ES-I3 (cell line): Measurements from ENCODE around the gene SV2C.
A peak's percentile ranks its signal among the peaks of the same experiment; 100 is the strongest.

ENCODE experiments used
- H3K36me3 ChIP-seq: 2 replicates; pipeline ENCODE4 v1.6.1; 2013; ENCODE audit warnings: mild to moderate bottlenecking, low read length, control low read depth, moderate library complexity; ENCODE audit not compliant: insufficient read depth
- H3K4me1 ChIP-seq: 2 replicates; pipeline ENCODE4 v1.6.1; 2013; ENCODE audit warnings: mild to moderate bottlenecking, control low read depth, low read length; ENCODE audit not compliant: insufficient read depth
- H3K9ac ChIP-seq: 2 replicates; pipeline ENCODE4 v1.6.1; 2013; ENCODE audit warnings: low read depth, mild to moderate bottlenecking, low read length, moderate library complexity
- H3K9me3 ChIP-seq: 2 replicates; pipeline ENCODE4 v1.6.1; 2013; ENCODE audit warnings: mild to moderate bottlenecking, low read length, moderate library complexity; ENCODE audit not compliant: control insufficient read depth, insufficient read depth

Gene SV2C

DNA sequence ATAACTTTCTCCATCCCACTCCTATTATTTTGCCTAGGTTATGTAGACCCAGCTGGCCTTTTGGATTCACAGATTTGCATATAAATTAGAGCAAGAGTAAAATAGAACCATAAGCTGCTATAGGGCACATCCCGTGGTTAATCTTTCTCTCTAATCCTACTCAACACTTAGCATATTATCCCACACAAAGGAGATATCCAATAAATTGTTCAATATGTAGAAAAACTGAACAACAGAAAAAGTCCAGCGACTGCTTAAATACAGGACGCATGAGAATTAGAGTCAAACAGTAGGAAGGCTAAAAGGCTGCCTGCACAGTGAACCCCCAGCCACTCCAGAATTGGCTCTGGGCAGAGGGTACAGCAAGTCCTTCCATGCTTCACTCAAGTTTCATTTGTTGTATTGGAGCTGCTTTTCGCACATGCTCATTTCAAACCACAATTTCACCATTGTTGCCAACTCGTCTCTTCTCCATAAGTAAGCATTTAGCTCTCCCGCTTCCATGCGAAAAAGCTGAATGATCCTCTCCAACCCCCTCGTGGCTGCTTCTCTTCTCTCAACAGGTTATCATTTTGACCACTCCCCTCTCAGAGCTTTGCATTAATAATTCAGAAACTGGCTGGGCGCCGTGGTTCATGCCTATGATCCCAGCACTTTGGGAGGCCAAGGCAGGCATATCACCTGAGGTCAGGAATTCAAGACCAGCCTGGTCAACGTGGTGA is 305.8 kb downstream of the SV2C start:
- Histone ChIP-seq H3K36me3 (no peaks in the 10 kb centered on the region), H3K4me1 (peaks cover 14% of the 10 kb centered on the region; the same call in 1 of the 2 replicates), H3K9ac (no peak overlapping the region), H3K9me3 (no peaks in the 10 kb centered on the region)

DNA sequence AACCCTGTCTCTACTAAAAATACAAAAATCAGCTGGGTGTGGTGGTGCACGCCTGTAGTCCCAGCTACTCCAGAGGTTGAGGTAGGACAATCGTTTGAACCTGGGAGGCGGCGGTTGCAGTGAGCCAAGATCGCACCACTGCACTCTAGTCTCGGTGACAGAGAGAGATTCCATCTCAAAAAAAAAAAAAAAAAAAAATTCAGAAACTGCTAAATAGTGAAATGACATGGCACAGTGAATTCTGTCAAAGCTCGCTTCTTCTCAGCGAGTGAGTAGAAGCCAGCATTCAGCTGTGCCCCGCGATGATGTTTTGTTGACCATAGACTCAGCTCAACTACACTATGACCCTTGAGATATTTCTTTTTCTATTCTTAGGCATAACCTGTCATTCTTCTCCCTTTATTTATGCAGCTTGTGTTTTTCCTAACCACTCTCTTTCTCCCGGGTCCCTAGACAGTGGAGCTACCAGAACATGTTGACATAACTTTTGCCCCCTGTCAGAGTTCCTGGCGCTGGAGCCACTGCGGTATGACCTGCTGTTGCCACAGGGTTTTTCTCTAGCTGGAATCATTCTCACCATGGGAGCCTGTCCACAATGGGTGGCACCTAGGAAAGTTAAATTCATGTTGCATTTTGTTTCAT is 306.5 kb downstream of the SV2C start:
- no peaks in the 10 kb centered on the region for H3K36me3 ChIP-seq
- no peak overlapping the region for H3K9ac ChIP-seq
- no peaks in the 10 kb centered on the region for H3K9me3 ChIP-seq
- H3K4me1 ChIP-seq = peaks cover 14% of the 10 kb centered on the region; the same call in 1 of the 2 replicates

DNA sequence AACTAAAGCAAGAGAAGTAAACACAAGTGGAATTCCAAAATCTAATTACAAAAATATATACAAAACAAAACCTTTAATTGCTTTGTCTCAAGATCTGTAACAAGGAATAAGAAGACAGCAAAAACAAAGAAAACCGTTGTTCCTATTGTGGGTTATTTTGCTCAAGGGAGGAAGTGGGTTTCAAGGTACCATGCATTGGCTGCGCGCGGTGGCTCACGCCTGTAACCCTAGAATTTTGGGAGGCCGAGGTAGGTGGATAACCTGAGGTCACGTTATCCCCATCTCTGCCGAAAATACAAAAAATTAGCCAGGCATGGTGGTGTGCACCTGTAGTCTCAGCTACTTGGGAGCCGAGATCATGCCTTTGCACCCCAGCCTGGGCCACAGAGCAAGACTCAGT is 307.8 kb downstream of the SV2C start:
- Histone ChIP-seq H3K4me1 (peaks cover 14% of the 10 kb centered on the region; the same call in 1 of the 2 replicates), H3K36me3 (no peaks in the 10 kb centered on the region), H3K9ac (no peak overlapping the region), H3K9me3 (no peaks in the 10 kb centered on the region)

DNA sequence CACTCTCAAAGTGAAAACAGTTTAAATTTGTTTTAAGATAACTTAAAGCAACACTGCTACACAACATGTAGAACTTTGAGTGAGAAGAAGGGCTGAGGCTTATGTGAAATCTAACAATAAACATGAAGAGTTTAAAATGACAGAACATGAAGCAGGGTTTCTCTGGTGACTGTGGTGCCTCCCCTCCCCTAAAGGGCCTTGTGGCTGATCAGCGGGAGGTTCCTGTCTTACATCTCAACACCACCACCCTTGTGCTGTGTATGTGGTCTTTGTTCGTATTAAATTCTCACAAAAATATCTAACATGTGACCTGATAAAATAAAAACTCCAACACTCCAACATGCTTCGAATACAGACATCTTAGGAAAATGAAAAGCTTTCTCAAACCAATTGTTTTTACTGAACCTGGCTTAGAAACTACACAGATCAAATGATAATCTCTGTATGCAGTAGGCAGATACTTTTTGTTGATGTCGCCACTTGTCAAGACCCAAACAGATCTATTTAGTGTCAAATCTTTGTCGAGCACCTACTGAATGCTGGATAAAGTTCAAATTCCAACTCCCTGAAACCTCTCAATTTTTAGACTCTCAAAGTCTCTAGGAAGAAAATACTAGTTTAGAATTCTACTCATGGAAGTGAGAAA is 310.0 kb downstream of the SV2C start:
- Histone ChIP-seq H3K4me1 (peaks cover 10% of the 10 kb centered on the region; the same call in 1 of the 2 replicates), H3K36me3 (no peaks in the 10 kb centered on the region), H3K9me3 (no peaks in the 10 kb centered on the region), H3K9ac (no peak overlapping the region)

DNA sequence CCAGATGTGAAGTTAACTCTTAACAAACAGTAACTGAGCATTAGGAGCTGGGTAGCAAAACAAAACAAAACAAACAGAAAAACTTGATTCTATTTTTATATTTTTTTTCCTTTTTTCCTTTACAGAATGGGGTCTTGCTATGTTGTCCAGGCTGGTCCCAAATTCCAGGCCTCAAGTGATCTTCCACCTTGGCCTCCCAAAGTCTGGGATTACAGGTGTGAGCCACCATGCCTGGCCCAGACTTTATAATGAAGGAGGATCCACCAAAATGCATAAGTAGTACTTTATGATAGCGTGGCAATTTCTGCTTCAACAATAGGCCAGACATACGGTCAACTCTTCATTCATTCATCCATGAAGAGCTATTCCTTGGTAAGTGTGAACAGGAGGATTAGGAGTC is 314.0 kb downstream of the SV2C start:
- no peaks in the 10 kb centered on the region for H3K9me3 ChIP-seq
- no peak overlapping the region for H3K9ac ChIP-seq
- peaks cover 20% of the 10 kb centered on the region; the same call in 1 of the 2 replicates for H3K4me1 ChIP-seq
- no peaks in the 10 kb centered on the region for H3K36me3 ChIP-seq

DNA sequence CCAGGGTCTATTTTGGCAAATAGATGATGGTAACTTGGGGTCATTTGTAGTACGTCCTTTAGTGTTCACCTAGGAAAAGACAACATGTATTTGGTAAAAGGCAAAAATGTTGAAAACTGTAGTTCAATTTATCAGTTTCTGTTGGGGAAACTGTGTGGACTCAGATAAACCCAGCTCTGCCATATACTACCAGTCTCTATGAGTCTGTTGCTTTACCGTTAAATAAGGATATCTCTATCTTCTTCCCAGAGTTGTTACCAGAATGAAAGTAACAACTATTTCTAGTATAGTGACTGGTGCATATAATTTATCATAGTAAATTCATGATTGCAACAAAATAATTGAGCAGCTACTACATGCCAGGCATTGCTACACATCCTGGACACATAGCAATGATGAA is 316.1 kb downstream of the SV2C start:
- H3K9ac ChIP-seq = no peak overlapping the region
- no peaks in the 10 kb centered on the region for H3K36me3 ChIP-seq
- H3K4me1 ChIP-seq = peaks cover 10% of the 10 kb centered on the region
- no peaks in the 10 kb centered on the region for H3K9me3 ChIP-seq

DNA sequence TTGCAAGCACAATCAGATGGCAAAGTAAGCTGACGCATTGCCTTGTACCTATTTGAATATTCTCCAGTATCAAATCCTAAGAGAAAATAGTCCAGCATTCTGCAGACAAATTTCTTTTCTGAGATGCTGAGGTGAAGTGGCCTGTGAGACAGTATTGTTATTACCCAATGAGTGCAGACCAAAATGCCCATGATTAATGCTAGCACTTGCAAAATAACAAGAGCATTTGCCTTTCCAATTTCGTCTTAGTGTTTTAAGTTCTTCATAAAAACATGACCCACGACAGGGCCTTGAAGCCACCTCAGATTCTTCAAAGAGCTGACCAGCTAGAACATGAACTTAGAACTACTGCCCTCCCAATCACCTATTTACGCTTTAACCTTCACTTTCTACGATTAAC is 317.3 kb downstream of the SV2C start:
- Histone ChIP-seq H3K36me3 (no peaks in the 10 kb centered on the region), H3K4me1 (peaks cover 14% of the 10 kb centered on the region), H3K9ac (no peak overlapping the region), H3K9me3 (no peaks in the 10 kb centered on the region)

DNA sequence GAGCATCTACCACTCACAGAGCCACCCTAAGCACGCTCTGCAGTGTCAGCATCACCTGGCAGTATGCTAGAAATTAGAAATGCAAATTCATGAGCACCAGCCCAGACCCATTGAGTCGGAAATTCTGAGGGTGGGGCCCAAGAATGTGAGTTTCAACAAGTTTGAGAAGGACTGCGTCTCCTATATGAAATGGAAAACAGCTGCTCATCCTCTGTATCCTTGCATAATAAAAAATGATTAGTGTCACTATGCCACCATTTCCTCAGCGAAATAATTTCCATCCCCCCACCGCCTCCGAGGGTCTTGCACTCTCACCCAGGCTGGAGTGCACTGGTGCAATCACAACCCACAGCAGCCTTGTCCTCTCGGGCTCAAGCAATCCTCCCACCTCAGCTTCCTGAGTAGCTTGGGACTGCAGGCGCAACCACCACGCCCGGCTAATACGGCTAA is 318.6 kb downstream of the SV2C start:
- H3K9ac ChIP-seq = peak overlapping the region; percentile 92
- no peaks in the 10 kb centered on the region for H3K9me3 ChIP-seq
- H3K36me3 ChIP-seq = no peaks in the 10 kb centered on the region
- H3K4me1 ChIP-seq = peaks cover 14% of the 10 kb centered on the region

DNA sequence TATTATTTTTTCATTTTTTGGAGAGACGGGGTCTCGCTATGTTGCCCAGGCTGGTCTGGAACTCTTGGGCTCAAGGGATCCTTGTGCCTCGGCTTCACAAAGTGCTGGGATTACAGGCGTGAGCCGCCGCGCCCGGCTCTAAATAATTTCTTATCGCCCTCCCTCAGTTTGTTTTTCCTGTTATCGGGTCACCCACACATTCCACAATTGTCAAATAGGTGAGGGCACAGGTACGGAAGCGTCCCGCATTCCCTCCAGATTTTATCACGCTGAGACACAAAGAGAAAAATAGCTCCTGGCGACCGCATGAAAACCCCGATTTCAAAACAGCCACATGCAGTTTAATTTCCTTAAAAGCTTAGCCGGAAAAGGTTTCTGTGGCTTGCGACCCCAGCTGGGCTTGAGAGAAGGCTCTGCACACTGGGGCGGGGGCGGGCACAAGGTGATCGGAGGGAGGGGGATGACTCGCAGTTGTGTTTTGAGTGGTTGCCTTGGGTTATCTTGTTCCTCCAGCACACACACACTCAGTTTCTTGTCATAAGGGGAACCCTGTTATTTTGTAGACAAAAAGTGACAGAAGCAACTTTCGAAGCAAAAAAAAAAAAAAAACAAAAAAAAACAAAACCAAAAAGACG is 319.2 kb downstream of the SV2C start:
- peak overlapping the region; percentile 92 for H3K9ac ChIP-seq
- no peaks in the 10 kb centered on the region for H3K36me3 ChIP-seq
- H3K4me1 ChIP-seq = peaks cover 14% of the 10 kb centered on the region
- no peaks in the 10 kb centered on the region for H3K9me3 ChIP-seq

DNA sequence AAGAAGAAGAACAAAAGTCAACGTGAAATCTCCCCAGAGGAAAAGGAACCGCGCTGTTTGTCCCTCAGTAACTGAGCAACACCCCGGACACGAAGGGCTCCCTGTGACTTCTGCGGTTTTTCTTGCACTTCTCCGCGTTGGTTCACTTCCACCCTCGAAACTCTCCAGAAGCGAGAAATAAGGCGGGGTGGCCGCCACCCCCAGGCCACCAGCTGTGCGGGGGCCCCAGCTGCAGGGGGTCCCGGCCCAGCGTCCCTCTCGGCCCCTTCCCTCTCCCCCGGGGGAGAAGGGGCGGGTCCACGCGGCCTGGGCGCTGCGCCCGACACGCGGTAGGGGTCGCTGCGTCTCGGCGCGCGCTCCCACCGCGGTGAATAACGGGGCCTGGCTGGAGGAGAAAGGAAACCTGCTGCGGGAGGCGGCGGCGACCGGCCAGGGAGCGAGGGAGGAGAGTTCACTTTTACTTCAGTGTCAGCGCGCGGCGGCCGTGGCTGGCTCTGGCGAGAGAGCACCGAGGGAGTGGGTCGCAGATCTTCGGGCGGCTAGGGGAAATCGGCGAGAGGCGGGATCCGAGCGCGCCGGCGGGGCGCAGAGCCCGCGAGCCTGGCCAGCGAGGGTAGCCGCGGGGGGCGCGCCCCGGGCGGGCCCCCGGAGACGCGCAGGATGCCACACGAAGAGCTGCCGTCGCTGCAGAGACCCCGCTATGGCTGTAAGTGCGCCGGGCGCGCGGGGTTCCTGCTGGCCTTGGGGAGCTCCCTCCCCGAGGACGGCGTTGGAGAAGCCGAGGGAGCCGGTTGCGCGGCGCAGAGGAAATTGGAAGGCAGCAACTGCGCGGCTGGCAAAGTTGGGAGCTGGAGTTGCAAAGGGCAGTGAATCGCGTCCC is 319.9 kb downstream of the SV2C start, which contains the start of gene IQGAP2:
Gene IQGAP2, plus strand, starts transcription at position 400 of the 880 bp plus-strand sequence. Its CDS starts 261 bp downstream, at position 661.
- no peaks in the 10 kb centered on the region for H3K9me3 ChIP-seq
- H3K4me1 ChIP-seq = peaks cover 14% of the 10 kb centered on the region
- peak within 1 kb of the TSS; percentile 92 for H3K9ac ChIP-seq
- H3K36me3 ChIP-seq = no peaks in the 10 kb centered on the region
